Measurements from ENCODE around the gene CTCFL. TPM values are rescaled to one million over a fixed set of nuclear protein-coding genes. Genes with fewer than 3 reads are reported as not detected.

Gene CTCFL
- total and polyA plus RNA-seq, 8 donors, result not detected

DNA sequence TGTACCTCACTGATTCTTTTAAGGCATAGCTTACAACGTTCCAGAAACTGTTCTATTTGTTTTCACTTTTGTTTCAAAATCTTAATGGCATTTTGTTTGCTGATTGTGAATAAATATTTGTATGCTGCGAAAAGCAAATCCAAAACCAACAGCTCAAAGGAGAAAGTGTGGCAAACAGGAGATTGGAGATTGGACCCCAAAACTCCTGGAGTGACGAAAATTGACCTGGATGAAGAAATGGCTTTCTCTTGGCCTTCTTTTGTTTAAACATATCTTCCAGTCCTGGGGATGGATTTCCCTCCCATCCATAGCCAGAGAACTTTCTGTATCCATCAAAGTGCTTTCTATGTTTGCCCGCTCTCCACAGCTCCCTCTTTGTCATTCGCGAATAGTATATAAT, 2.8 kb upstream of the CTCFL start:
- Histone ChIP-seq H3K4me1 (peaks cover 5 to 34% (median 13%) of the 10 kb centered on the region in 4 donors), H3K27me3 (no peaks in the 10 kb centered on the region), H3K36me3 (no peaks in the 10 kb centered on the region), H3K27ac (no peak overlapping the region), H3K9me3 (no peaks in the 10 kb centered on the region), H3K4me3 (no peak overlapping the region)
- no peak for DNase-seq
- intact Hi-C loops (cut with DNase I; ENCODE audit: low total_unique reads), result no loop called here
- TF ChIP-seq POLR2AphosphoS5 (IDR thresholded peaks at IDR 0.05), result no peak
- TF ChIP-seq EP300 (IDR thresholded peaks at IDR 0.05), result no peak
- TF ChIP-seq, protein P1, sequence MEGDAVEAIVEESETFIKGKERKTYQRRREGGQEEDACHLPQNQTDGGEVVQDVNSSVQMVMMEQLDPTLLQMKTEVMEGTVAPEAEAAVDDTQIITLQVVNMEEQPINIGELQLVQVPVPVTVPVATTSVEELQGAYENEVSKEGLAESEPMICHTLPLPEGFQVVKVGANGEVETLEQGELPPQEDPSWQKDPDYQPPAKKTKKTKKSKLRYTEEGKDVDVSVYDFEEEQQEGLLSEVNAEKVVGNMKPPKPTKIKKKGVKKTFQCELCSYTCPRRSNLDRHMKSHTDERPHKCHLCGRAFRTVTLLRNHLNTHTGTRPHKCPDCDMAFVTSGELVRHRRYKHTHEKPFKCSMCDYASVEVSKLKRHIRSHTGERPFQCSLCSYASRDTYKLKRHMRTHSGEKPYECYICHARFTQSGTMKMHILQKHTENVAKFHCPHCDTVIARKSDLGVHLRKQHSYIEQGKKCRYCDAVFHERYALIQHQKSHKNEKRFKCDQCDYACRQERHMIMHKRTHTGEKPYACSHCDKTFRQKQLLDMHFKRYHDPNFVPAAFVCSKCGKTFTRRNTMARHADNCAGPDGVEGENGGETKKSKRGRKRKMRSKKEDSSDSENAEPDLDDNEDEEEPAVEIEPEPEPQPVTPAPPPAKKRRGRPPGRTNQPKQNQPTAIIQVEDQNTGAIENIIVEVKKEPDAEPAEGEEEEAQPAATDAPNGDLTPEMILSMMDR (IDR thresholded peaks at IDR 0.05), result no peak
- no peak for TF ChIP-seq POLR2A (IDR thresholded peaks at IDR 0.05)
- 29 to 63% (median 47%) methylated on average over 6 of the region's 6 CpGs for WGBS, 5 donors

DNA sequence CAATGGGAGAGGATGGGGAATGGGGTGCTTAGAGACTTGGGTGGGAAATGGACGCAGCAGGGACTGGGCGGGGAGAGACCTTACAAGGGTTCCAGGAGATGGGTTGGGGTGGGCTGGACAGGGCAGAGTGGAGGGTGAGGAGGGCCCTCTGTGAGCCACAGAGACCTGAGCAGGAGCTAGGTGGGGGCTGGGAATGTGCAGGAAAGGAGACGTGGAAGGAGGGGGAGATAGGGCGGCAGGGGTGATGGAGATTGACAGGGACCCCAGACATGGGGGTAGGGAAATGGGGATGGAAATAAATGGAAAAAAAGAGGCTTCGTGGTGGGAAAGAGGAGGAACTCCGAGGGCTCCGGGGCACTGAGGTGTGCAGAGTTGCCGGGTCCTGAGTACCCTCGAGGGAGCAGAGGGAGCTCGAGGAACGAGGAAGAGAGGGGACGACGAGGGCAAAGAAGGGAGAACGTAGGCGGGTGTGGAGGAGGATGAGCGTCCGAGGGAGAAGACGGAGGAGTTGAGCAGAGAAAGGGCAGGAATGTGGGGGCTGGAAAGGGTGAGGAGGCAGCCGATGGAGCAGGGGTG, 2.0 kb upstream of the CTCFL start:
- Histone ChIP-seq H3K4me1 (peaks cover 5 to 27% (median 10%) of the 10 kb centered on the region in 4 donors), H3K4me3 (no peak overlapping the region), H3K9me3 (no peaks in the 10 kb centered on the region), H3K36me3 (no peaks in the 10 kb centered on the region), H3K27ac (no peak overlapping the region), H3K27me3 (no peaks in the 10 kb centered on the region)
- intact Hi-C loops (cut with DNase I; ENCODE audit: low total_unique reads), result no loop called here
- WGBS, 5 donors, result 26 to 49% (median 42%) methylated on average over 19 of the region's 19 CpGs
- TF ChIP-seq, protein P1 (IDR thresholded peaks at IDR 0.05), result no peak
- TF ChIP-seq POLR2A (IDR thresholded peaks at IDR 0.05), result no peak
- no peak for TF ChIP-seq POLR2AphosphoS5 (IDR thresholded peaks at IDR 0.05)
- no peak for TF ChIP-seq EP300 (IDR thresholded peaks at IDR 0.05)
- no peak for DNase-seq

DNA sequence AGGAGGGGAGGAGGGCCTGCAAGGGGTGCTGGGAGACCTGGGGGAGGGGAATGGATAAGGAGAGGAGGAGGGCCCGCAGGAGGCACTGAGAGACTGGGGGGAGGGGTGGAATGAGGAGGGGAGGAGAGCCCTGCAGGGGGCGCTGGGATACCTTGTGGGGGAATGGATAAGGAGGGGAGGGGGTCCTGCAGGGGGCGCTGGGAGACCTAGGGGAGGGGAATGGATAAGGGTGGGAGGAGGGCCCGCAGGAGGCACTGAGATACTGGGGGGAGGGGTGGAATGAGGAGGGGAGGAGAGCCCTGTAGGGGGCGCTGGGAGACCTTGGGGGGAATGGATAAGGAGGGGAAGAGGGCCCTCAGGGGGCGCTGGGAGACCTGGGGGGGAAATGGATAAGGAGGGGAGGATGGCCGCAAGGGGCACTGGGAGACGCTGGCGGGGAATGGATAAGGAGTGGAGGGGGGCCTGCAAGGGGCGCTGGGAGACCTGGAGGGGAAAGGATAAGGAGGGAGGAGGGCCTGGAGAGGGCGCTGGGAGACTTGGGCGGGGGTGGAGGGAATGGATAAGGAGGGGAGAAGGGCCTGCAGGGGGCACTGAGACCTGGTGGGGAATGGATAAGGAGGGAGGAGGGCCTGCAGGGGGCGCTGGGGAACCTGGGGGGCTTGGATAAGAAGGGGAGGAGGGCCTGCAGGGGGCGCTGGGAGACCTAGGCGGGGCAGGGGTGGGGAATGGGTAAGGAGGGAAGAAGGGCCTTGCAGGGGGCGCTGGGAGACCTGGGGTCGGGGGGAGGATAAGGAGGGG, 1.3 kb upstream of the CTCFL start:
- TF ChIP-seq, protein P1 (IDR thresholded peaks at IDR 0.05), result no peak
- no peak for TF ChIP-seq EP300 (IDR thresholded peaks at IDR 0.05)
- TF ChIP-seq POLR2A (IDR thresholded peaks at IDR 0.05), result no peak
- no peak for TF ChIP-seq POLR2AphosphoS5 (IDR thresholded peaks at IDR 0.05)
- Histone ChIP-seq H3K4me3 (no peak overlapping the region), H3K27ac (no peak overlapping the region), H3K27me3 (no peaks in the 10 kb centered on the region), H3K9me3 (no peaks in the 10 kb centered on the region), H3K4me1 (peaks cover 5 to 20% (median 8%) of the 10 kb centered on the region in 4 donors), H3K36me3 (no peaks in the 10 kb centered on the region)
- WGBS, 5 donors, result 60 to 71% (median 63%) methylated on average over 16 to 17 of the region's 17 CpGs
- DNase-seq, result no peak
- intact Hi-C loops (cut with DNase I; ENCODE audit: low total_unique reads), result no loop called here

DNA sequence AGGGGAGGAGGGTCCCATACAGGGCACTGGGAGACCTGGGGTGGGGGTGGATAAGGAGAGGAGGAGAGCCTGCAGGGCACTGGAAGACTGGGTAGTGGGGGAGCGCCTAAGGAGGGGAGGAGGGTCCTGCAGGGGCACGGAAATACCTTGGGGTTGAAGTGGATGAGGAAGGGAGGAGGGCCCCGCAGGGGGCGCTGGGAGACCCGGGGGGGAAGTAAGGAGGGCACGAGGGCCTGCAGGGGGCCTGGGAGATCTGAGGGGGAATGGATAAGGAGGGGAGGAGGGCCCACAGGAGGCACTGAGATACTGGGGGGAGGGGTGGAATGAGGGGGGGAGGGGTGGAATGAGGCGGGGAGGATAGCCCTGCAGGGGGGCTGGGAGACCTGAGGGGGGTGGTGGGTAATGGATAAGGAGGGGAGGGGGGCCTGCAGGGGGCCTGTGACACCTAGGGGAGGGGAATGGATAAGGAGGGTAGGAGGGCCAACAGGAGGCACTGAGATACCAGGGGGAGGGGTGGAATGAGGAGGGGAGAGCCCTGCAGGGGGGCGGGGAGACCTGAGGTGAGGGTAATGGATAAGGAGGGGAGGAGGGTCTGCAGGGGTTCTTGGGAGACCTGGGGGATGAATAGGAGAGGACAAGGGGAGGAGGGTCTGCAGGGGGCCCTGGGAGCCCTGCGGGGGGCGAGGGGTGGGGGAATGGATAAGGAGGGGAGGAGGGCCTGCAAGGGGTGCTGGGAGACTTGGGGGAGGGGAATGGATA, 567 bp upstream of the CTCFL start:
- 42 to 65% (median 59%) methylated on average over 7 to 10 of the region's 10 CpGs for WGBS, 5 donors
- no peaks in the 10 kb centered on the region for H3K36me3 ChIP-seq
- H3K4me3 ChIP-seq, result no peak overlapping the region
- TF ChIP-seq POLR2A (IDR thresholded peaks at IDR 0.05), result no peak
- no peaks in the 10 kb centered on the region for H3K9me3 ChIP-seq
- no peak for DNase-seq
- intact Hi-C loops (cut with DNase I; ENCODE audit: low total_unique reads), result no loop called here
- no peaks in the 10 kb centered on the region for H3K27me3 ChIP-seq
- peaks cover 5 to 19% (median 8%) of the 10 kb centered on the region in 4 donors for H3K4me1 ChIP-seq
- H3K27ac ChIP-seq, result no peak overlapping the region
